Measurements from ENCODE around the gene RFTN1.

Gene RFTN1

DNA sequence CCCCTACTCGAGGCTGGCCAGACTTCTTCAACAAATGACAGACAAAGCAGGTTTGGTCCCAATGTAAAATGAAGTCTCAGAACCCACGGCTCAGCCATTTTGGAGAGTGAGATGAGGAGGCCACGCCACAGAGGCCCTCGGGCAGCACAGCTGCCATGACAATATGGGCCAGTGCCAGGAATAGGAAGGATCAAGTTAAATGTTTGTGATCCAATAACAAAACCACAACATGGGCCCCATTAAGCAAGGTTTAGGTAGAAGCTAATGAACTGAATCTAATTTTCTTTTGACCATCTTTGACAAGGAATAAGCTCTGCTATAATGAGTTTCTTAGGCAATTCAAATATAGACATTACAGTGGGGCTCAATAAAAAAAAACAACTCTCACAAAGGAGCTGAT is 52.6 kb downstream of the RFTN1 start:
- peak overlapping the region; percentile 51 for H3K27ac ChIP-seq (ENCODE audit: low read depth, low read length)
- no peaks in the 10 kb centered on the region for H3K9me3 ChIP-seq (ENCODE audit: control insufficient read depth, insufficient read depth, low read length)
- 0 out of 2 replicates have a peak, but pooled peaks cover 3% of the 10 kb centered on the region for H4K20me1 ChIP-seq (ENCODE audit: control insufficient read depth, insufficient read depth, low read depth, low read length)
- 0 out of 2 replicates have a peak overlapping the region, but pooled peaks have one; percentile 8 for H3K4me3 ChIP-seq (ENCODE audit: low read length)
- H3K9me2 ChIP-seq (replicated peaks; ENCODE audit: control insufficient read depth, low read length), result no peaks in the 10 kb centered on the region
- TF ChIP-seq EZH2phosphoT487 (IDR thresholded peaks at IDR 0.05; ENCODE audit: borderline replicate concordance, low read length), result no peak
- TF ChIP-seq, protein P1, sequence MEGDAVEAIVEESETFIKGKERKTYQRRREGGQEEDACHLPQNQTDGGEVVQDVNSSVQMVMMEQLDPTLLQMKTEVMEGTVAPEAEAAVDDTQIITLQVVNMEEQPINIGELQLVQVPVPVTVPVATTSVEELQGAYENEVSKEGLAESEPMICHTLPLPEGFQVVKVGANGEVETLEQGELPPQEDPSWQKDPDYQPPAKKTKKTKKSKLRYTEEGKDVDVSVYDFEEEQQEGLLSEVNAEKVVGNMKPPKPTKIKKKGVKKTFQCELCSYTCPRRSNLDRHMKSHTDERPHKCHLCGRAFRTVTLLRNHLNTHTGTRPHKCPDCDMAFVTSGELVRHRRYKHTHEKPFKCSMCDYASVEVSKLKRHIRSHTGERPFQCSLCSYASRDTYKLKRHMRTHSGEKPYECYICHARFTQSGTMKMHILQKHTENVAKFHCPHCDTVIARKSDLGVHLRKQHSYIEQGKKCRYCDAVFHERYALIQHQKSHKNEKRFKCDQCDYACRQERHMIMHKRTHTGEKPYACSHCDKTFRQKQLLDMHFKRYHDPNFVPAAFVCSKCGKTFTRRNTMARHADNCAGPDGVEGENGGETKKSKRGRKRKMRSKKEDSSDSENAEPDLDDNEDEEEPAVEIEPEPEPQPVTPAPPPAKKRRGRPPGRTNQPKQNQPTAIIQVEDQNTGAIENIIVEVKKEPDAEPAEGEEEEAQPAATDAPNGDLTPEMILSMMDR (IDR thresholded peaks at IDR 0.05; ENCODE audit: low read depth, low read length, poor library complexity, severe bottlenecking), result no peak
- peaks cover 47% of the 10 kb centered on the region for H3F3A ChIP-seq (ENCODE audit: control insufficient read depth, insufficient read depth)
- peaks cover 92% of the 10 kb centered on the region for H3K36me3 ChIP-seq (ENCODE audit: control insufficient read depth, low read length)
- H3K79me2 ChIP-seq (ENCODE audit: control insufficient read depth, low read length), result peaks cover 100% of the 10 kb centered on the region
- peaks cover 98% of the 10 kb centered on the region for H3K4me1 ChIP-seq (ENCODE audit: control insufficient read depth, low read length)
- H3K27me3 ChIP-seq (ENCODE audit: control insufficient read depth, low read length), result no peaks in the 10 kb centered on the region
- peak overlapping the region; percentile 49 for H3K4me2 ChIP-seq (ENCODE audit: low read length)

DNA sequence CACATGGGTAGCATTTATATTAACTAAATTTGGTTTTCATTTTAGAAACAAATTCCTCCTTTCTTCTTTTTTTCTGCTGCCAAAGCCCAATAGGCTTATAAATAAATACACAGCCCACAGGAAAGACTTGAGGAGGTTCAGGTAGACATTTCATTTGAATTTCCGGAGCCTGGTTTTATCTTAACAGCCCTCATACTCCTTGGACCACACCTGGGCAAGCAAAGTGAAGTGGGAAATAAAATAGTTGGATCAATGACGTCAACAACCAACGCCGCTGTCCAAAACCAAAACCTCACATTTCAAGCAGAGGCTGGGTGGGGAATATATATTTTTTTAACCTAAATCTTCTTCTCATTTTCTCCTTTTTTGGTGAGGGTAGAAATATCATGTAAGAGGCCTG is 53.2 kb downstream of the RFTN1 start:
- peaks cover 91% of the 10 kb centered on the region for H3K36me3 ChIP-seq (ENCODE audit: control insufficient read depth, low read length)
- peaks cover 52% of the 10 kb centered on the region for H3F3A ChIP-seq (ENCODE audit: control insufficient read depth, insufficient read depth)
- H3K9me2 ChIP-seq (replicated peaks; ENCODE audit: control insufficient read depth, low read length), result no peaks in the 10 kb centered on the region
- H4K20me1 ChIP-seq (ENCODE audit: control insufficient read depth, insufficient read depth, low read depth, low read length), result 0 out of 2 replicates have a peak, but pooled peaks cover 3% of the 10 kb centered on the region
- TF ChIP-seq, protein P1 (IDR thresholded peaks at IDR 0.05; ENCODE audit: low read depth, low read length, poor library complexity, severe bottlenecking), result no peak
- TF ChIP-seq EZH2phosphoT487 (IDR thresholded peaks at IDR 0.05; ENCODE audit: borderline replicate concordance, low read length), result no peak
- H3K27me3 ChIP-seq (ENCODE audit: control insufficient read depth, low read length), result no peaks in the 10 kb centered on the region
- peak overlapping the region; percentile 49 for H3K4me2 ChIP-seq (ENCODE audit: low read length)
- H3K79me2 ChIP-seq (ENCODE audit: control insufficient read depth, low read length), result peaks cover 100% of the 10 kb centered on the region
- H3K9me3 ChIP-seq (ENCODE audit: control insufficient read depth, insufficient read depth, low read length), result no peaks in the 10 kb centered on the region
- H3K4me3 ChIP-seq (ENCODE audit: low read length), result no peak overlapping the region
- peak overlapping the region; percentile 51 for H3K27ac ChIP-seq (ENCODE audit: low read depth, low read length)
- H3K4me1 ChIP-seq (ENCODE audit: control insufficient read depth, low read length), result peaks cover 98% of the 10 kb centered on the region

DNA sequence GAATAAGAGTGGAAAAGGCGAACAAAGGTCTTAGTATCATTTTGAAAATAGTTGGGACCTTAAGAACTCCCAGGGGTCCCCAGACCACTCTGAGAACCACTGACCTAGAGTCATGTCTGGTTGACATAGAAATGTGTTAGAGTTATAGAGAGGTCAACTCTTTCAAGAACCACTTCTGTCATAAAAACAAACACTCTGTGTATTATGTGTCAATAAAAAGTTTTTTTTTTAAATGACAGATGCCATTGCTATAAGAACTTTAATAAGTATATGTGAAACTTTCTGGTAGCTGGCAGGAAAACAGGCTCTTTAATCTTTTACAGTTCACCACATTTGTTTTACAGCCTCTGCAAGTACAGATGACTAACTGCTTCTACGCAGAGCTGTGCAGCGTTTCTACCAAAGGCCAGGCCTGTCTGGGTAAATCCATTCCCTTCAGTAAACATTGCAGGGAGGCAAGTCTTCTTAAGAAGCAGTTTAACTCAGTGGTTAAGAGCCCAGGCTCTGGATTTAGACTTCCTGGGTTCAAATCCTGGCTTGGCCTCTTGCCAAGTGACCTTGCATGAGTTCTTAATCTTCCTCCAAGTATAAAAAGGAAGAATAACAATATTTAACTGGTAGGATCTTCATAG is 56.6 kb downstream of the RFTN1 start:
- 0 out of 2 replicates have a peak overlapping the region, but pooled peaks have one; percentile 21 for H3K4me3 ChIP-seq (ENCODE audit: low read length)
- peaks cover 93% of the 10 kb centered on the region for H3K36me3 ChIP-seq (ENCODE audit: control insufficient read depth, low read length)
- H3K9me3 ChIP-seq (ENCODE audit: control insufficient read depth, insufficient read depth, low read length), result no peaks in the 10 kb centered on the region
- H3K4me1 ChIP-seq (ENCODE audit: control insufficient read depth, low read length), result peaks cover 99% of the 10 kb centered on the region
- H3K79me2 ChIP-seq (ENCODE audit: control insufficient read depth, low read length), result peaks cover 100% of the 10 kb centered on the region
- H3K4me2 ChIP-seq (ENCODE audit: low read length), result peak overlapping the region; percentile 74
- H3K27me3 ChIP-seq (ENCODE audit: control insufficient read depth, low read length), result no peaks in the 10 kb centered on the region
- TF ChIP-seq, protein P1 (IDR thresholded peaks at IDR 0.05; ENCODE audit: low read depth, low read length, poor library complexity, severe bottlenecking), result no peak
- no peak for TF ChIP-seq EZH2phosphoT487 (IDR thresholded peaks at IDR 0.05; ENCODE audit: borderline replicate concordance, low read length)
- peaks cover 57% of the 10 kb centered on the region for H3F3A ChIP-seq (ENCODE audit: control insufficient read depth, insufficient read depth)
- peak overlapping the region; percentile 100 for H3K27ac ChIP-seq (ENCODE audit: low read depth, low read length)
- H4K20me1 ChIP-seq (ENCODE audit: control insufficient read depth, insufficient read depth, low read depth, low read length), result 0 out of 2 replicates have a peak, but pooled peaks cover 3% of the 10 kb centered on the region
- H3K9me2 ChIP-seq (replicated peaks; ENCODE audit: control insufficient read depth, low read length), result no peaks in the 10 kb centered on the region

Measured in DOHH2 (cell line).